ENCODE measurements around the gene CPHXL. TPM values are rescaled to one million over a fixed set of nuclear protein-coding genes. Genes with fewer than 3 reads are reported as not detected.

Gene CPHXL
- total RNA-seq (2014; rRNA removed; shearing (Covaris generic)): not detected in 2 replicates

- H3K27me3 ChIP-seq (replicated peaks): no peaks in the 10 kb centered on the region
- no peak within 1 kb of the TSS for H3K4me3 ChIP-seq
- no peaks in the 10 kb centered on the region for H3K9me3 ChIP-seq (replicated peaks)
- no peak within 1 kb of the TSS for H3K27ac ChIP-seq
- no peaks in the 10 kb centered on the region for H3K4me1 ChIP-seq (replicated peaks)
- DNase-seq (ENCODE audit: low read depth in 1 of 2, low spot score in 2 of 2): no peak
- no peaks in the 10 kb centered on the region for H3K36me3 ChIP-seq
Measured at GRCh38 chr16:75726390-75726789, at the start of gene CPHXL. Gene CPHXL, minus strand, starts transcription at chr16:75726490. Its CDS starts 48 bp downstream, at chr16:75726442.

- peaks cover 3% of the 10 kb centered on the region; the same call in 1 of the 2 replicates for H3K9me3 ChIP-seq (replicated peaks)
- no peaks in the 10 kb centered on the region for H3K4me1 ChIP-seq (replicated peaks)
- no peaks in the 10 kb centered on the region for H3K36me3 ChIP-seq
- H3K27me3 ChIP-seq (replicated peaks): no peaks in the 10 kb centered on the region; the same call in none of the 2 replicates
- no peak overlapping the region for H3K27ac ChIP-seq
- DNase-seq (ENCODE audit: low read depth in 1 of 2, low spot score in 2 of 2): no peak
- H3K4me3 ChIP-seq: no peak overlapping the region
Measured at GRCh38 chr16:75774197-75774596, 47.9 kb upstream of the CPHXL start.

DNA sequence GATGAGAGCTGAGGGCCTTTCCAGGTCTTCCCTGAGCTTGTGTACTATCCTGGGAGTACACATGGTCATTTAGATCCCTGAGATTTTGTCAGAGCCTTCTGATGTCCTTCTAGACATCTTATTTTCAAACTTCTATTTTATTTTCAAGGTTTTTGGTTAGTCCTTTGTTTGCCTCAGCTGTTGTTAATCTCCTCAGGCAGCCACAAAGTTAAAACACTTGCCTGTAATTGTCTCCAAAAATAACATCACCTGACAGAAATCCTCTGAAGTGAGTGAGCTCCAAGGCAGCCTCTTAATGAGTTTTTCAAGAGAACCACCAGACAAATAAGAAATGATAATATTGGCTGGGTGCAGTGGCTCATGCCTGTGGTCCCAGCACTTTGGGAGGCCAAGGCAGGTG, 43.8 kb upstream of the CPHXL start:
- Histone ChIP-seq H3K9me3 (replicated peaks) (peaks cover 3% of the 10 kb centered on the region; the same call in 1 of the 2 replicates), H3K27ac (no peak overlapping the region), H3K27me3 (replicated peaks) (no peaks in the 10 kb centered on the region; the same call in 1 of the 2 replicates), H3K4me1 (replicated peaks) (no peaks in the 10 kb centered on the region), H3K4me3 (no peak overlapping the region), H3K36me3 (no peaks in the 10 kb centered on the region)
- DNase-seq (ENCODE audit: low read depth in 1 of 2, low spot score in 2 of 2): no peak

GRCh38 chr16:75764154-75764768, 38.0 kb upstream of the CPHXL start:
- Histone ChIP-seq H3K27ac (no peak overlapping the region), H3K4me3 (no peak overlapping the region), H3K4me1 (replicated peaks) (no peaks in the 10 kb centered on the region), H3K36me3 (no peaks in the 10 kb centered on the region), H3K27me3 (replicated peaks) (no peaks in the 10 kb centered on the region), H3K9me3 (replicated peaks) (no peaks in the 10 kb centered on the region)
- peak; percentile 16 to 47 for DNase-seq (ENCODE audit: low read depth in 1 of 2, low spot score in 2 of 2)

DNA sequence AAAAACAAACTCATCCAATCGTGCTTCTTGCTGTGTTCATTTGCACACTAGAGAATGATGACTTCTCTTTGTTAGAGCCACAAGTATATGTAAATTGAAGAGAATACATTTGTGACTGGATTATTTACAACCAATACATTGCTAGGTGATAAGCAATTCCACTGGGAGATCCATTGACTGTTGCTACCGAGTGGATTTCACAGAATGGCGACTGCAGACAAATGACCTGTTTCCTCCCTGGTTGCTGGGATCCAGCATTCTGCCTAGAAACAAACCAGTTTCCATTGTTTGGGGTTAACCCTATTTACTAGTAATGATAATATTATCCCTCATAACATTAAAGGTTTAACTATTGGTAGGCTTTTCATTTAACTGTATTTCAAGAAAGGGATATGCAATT, 36.9 kb upstream of the CPHXL start:
- Histone ChIP-seq H3K27ac (no peak overlapping the region), H3K9me3 (replicated peaks) (no peaks in the 10 kb centered on the region), H3K27me3 (replicated peaks) (no peaks in the 10 kb centered on the region), H3K4me3 (no peak overlapping the region), H3K4me1 (replicated peaks) (no peaks in the 10 kb centered on the region), H3K36me3 (no peaks in the 10 kb centered on the region)
- DNase-seq (ENCODE audit: low read depth in 1 of 2, low spot score in 2 of 2): no peak

DNA sequence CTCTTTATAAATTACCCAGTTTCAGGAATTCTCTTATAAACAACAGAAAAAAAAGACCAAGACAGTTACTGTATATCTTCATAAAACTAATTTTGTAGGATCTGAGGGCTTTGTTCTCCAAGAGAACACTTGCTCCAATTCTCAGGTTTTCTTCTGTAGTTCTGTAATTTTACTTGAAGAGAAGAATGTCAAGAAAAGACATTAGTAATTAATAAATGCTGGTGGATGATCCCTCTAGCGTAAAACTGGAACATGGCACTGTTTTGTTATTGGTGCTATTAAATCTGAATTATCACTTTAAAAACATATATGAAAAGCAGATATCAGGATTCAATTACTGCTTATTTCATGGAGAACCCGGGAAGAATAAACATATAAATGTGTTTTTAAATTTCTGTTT, 36.5 kb upstream of the CPHXL start:
- DNase-seq (ENCODE audit: low read depth in 1 of 2, low spot score in 2 of 2): no peak
- H3K27me3 ChIP-seq (replicated peaks): no peaks in the 10 kb centered on the region
- H3K4me3 ChIP-seq: no peak overlapping the region
- no peaks in the 10 kb centered on the region for H3K9me3 ChIP-seq (replicated peaks)
- no peaks in the 10 kb centered on the region for H3K4me1 ChIP-seq (replicated peaks)
- no peaks in the 10 kb centered on the region for H3K36me3 ChIP-seq
- no peak overlapping the region for H3K27ac ChIP-seq

DNA sequence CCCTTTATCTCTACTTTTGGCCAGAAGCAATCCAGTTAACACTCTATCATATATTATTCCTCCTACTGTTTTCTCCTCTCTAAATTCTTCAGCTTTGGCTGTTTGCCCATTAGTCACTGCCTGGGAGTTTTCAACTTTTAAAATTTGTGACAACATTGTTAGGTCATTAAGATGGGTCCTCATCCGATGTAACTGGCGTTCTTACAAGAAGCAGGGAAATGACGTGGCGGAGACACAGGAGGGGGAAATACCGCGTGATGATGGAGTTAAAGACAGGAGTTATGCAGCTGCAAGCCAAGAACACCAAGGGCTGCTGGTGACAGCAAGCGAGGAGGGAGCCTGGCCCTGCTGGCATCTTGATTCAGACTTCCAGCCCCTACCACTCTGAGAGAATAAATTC, 34.8 kb upstream of the CPHXL start:
- no peaks in the 10 kb centered on the region for H3K27me3 ChIP-seq (replicated peaks)
- H3K4me1 ChIP-seq (replicated peaks): no peaks in the 10 kb centered on the region
- H3K27ac ChIP-seq: no peak overlapping the region
- H3K4me3 ChIP-seq: no peak overlapping the region
- no peaks in the 10 kb centered on the region for H3K9me3 ChIP-seq (replicated peaks)
- H3K36me3 ChIP-seq: no peaks in the 10 kb centered on the region
- DNase-seq (ENCODE audit: low read depth in 1 of 2, low spot score in 2 of 2): no peak

- Histone ChIP-seq H3K4me3 (no peak overlapping the region), H3K9me3 (replicated peaks) (no peaks in the 10 kb centered on the region), H3K27ac (no peak overlapping the region), H3K4me1 (replicated peaks) (no peaks in the 10 kb centered on the region), H3K36me3 (no peaks in the 10 kb centered on the region), H3K27me3 (replicated peaks) (no peaks in the 10 kb centered on the region)
- DNase-seq (ENCODE audit: low read depth in 1 of 2, low spot score in 2 of 2): no peak
Measured at GRCh38 chr16:75760018-75760519, 33.8 kb upstream of the CPHXL start.

DNA sequence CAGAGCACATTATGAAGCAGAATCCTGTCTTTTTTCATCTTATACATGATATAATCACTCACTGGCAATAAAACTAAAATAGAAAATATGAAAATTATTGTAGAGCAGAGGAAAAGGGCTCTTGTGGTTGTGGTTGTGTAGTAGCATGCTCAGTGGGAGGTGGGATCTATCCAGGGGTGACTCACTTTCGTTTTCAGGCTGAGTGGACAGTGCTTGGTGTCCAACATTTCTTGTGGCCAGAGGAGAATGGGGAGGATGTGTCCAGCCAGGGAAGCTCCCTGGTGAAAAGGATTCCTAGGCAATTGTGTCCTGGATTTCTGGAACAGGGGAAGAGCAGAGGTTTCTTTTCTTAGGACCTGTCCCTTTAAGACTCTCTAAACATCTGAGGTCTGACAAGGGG, 31.9 kb upstream of the CPHXL start:
- no peak for DNase-seq (ENCODE audit: low read depth in 1 of 2, low spot score in 2 of 2)
- H3K36me3 ChIP-seq: no peaks in the 10 kb centered on the region
- no peaks in the 10 kb centered on the region for H3K27me3 ChIP-seq (replicated peaks)
- H3K27ac ChIP-seq: no peak overlapping the region
- H3K4me1 ChIP-seq (replicated peaks): no peaks in the 10 kb centered on the region
- no peak overlapping the region for H3K4me3 ChIP-seq
- no peaks in the 10 kb centered on the region for H3K9me3 ChIP-seq (replicated peaks)

DNA sequence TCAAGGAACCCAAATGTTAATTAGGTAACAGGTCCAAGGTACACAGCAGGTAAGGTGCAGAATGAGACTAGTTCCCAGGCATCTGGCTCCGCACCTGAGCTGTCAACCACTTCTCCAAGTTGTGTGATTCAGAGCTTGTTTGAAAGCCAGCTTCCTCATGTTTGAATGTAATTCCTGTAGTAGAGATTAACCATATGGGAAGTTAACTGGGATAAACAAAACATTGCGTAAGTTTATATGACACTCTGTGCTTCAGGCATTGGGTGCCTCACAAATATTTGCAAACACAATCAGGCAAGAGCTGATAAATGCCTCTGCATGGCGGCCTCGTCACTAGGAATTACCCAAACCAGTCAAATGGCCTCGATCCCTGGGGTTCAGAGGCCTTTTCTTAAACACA, 27.9 kb upstream of the CPHXL start:
- Histone ChIP-seq H3K4me1 (replicated peaks) (no peaks in the 10 kb centered on the region), H3K36me3 (no peaks in the 10 kb centered on the region), H3K4me3 (no peak overlapping the region), H3K27me3 (replicated peaks) (no peaks in the 10 kb centered on the region), H3K9me3 (replicated peaks) (no peaks in the 10 kb centered on the region), H3K27ac (no peak overlapping the region)
- DNase-seq (ENCODE audit: low read depth in 1 of 2, low spot score in 2 of 2): no peak

DNA sequence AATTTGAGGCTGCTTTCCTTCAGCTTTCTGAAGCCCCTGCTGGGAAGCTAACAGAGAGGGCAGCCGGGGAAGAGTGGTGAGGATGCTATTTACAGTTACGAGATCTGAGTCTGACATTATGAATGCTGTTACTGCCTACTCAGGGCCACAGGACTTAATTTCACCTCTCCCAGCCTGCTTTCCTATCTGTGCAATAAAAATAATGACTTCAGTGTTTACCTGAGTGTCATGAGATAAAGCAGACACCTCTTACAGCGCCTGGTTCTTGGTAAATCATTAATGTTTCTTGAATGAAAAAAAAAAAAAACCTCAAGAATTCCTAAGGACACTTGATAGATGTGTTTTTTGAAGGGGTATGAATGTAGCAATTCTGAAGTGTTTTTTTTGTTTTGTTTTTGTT, 24.2 kb upstream of the CPHXL start:
- Histone ChIP-seq H3K4me3 (no peak overlapping the region), H3K4me1 (replicated peaks) (no peaks in the 10 kb centered on the region), H3K27ac (no peak overlapping the region), H3K36me3 (no peaks in the 10 kb centered on the region), H3K27me3 (replicated peaks) (no peaks in the 10 kb centered on the region), H3K9me3 (replicated peaks) (0 out of 2 replicates have a peak, but pooled peaks cover 3% of the 10 kb centered on the region)
- no peak for DNase-seq (ENCODE audit: low read depth in 1 of 2, low spot score in 2 of 2)

- no peak for DNase-seq (ENCODE audit: low read depth in 1 of 2, low spot score in 2 of 2)
- Histone ChIP-seq H3K9me3 (replicated peaks) (0 out of 2 replicates have a peak, but pooled peaks cover 12% of the 10 kb centered on the region), H3K27me3 (replicated peaks) (no peaks in the 10 kb centered on the region), H3K27ac (no peak overlapping the region), H3K4me1 (replicated peaks) (no peaks in the 10 kb centered on the region), H3K4me3 (no peak overlapping the region), H3K36me3 (no peaks in the 10 kb centered on the region)
Measured at GRCh38 chr16:75746359-75746758, 20.1 kb upstream of the CPHXL start.

GRCh38 chr16:75745823-75746222, 19.5 kb upstream of the CPHXL start:
- Histone ChIP-seq H3K4me1 (replicated peaks) (no peaks in the 10 kb centered on the region), H3K36me3 (no peaks in the 10 kb centered on the region), H3K9me3 (replicated peaks) (peaks cover 12% of the 10 kb centered on the region; the same call in 1 of the 2 replicates), H3K27ac (no peak overlapping the region), H3K27me3 (replicated peaks) (no peaks in the 10 kb centered on the region), H3K4me3 (no peak overlapping the region)
- no peak for DNase-seq (ENCODE audit: low read depth in 1 of 2, low spot score in 2 of 2)

GRCh38 chr16:75745242-75745641, 19.0 kb upstream of the CPHXL start:
- H3K36me3 ChIP-seq: no peaks in the 10 kb centered on the region
- peaks cover 12% of the 10 kb centered on the region; the same call in 1 of the 2 replicates for H3K9me3 ChIP-seq (replicated peaks)
- H3K27me3 ChIP-seq (replicated peaks): no peaks in the 10 kb centered on the region
- DNase-seq (ENCODE audit: low read depth in 1 of 2, low spot score in 2 of 2): no peak
- no peak overlapping the region for H3K4me3 ChIP-seq
- no peaks in the 10 kb centered on the region for H3K4me1 ChIP-seq (replicated peaks)
- H3K27ac ChIP-seq: no peak overlapping the region
